HFFc6 (cell line): Measurements from ENCODE around the gene FBXO9. TPM values are rescaled to one million over a fixed set of nuclear protein-coding genes. Genes with fewer than 3 reads are reported as not detected.

ENCODE experiments used
- DNase-seq: peaks from one replicate; pipeline ENCODE4 v3.0.0-alpha.2; 2018
- H3K27ac Mint-ChIP-seq: 2 replicates; pipeline ENCODE4 v1.8.0; 2020; ENCODE audit warnings: mild to moderate bottlenecking, mixed read lengths
- H3K27me3 Mint-ChIP-seq: 2 replicates; pipeline ENCODE4 v1.8.0; 2021; ENCODE audit warnings: mild to moderate bottlenecking, moderate library complexity, mixed read lengths; ENCODE audit not compliant: insufficient read depth
- H3K36me3 Mint-ChIP-seq: 2 replicates; pipeline ENCODE4 v1.8.0; 2021; ENCODE audit warnings: low read depth, mixed read lengths
- H3K4me1 Mint-ChIP-seq: 2 replicates; pipeline ENCODE4 v1.8.0; 2020; ENCODE audit warnings: low read depth, mixed read lengths
- H3K4me3 Mint-ChIP-seq: 2 replicates; pipeline ENCODE4 v1.8.0; 2020; ENCODE audit warnings: mild to moderate bottlenecking, moderate library complexity, mixed read lengths
- H3K9me3 Mint-ChIP-seq: 2 replicates; pipeline ENCODE4 v1.8.0; 2020; ENCODE audit warnings: mild to moderate bottlenecking, mixed read lengths
- total RNA-seq, 6 experiments: library from RNA; stranded (reverse); fragmentation: NEBNext Ultra II Directional; extraction: Animal tissue kit (Norgen Biotek cat#: 25700); gene quantifications; 2 replicates in 1 of 6; 3 replicates in 5 of 6; pipeline ENCODE4 v1.2.3, GENCODE V29; 2021
- TF ChIP-seq, protein P1 (sequence below): fragments of 200-600 bp; sonication (generic); IDR thresholded peaks from 2 replicates; pipeline ENCODE4 v1.5.0; 2021; ENCODE audit warnings: antibody characterized with exemption, mild to moderate bottlenecking

Gene FBXO9
- total RNA-seq, 6 experiments from 2014 or later: 105 to 135 (median 122) TPM

DNA sequence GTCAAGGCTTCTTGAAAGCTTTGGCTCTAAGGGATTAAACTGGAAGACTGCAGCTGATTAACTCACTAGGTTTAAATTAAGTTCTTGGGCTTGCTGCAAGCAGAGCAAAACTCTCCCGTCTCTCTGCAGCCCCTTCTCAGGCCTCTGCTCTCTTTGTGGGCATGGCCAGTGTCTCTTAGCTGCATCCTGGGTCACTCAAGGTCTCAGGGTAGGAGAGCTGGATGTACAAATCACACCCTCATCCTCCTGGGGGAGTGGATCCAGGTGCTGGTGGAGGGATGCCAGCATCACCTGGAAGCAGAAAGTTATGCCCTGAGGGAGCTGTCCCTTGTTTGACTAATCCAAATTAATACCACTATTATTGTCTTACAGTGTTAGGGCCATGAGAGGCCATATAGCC is 47.7 kb downstream of the FBXO9 start:
- Mint-ChIP-seq H3K4me3 (no peak overlapping the region), H3K9me3 (peaks cover 4% of the 10 kb centered on the region; the same call in 1 of the 2 replicates), H3K27me3 (peaks cover 12% of the 10 kb centered on the region), H3K36me3 (no peaks in the 10 kb centered on the region; the same call in 1 of the 2 replicates), H3K4me1 (no peaks in the 10 kb centered on the region), H3K27ac (no peak overlapping the region)
- TF ChIP-seq, protein P1, sequence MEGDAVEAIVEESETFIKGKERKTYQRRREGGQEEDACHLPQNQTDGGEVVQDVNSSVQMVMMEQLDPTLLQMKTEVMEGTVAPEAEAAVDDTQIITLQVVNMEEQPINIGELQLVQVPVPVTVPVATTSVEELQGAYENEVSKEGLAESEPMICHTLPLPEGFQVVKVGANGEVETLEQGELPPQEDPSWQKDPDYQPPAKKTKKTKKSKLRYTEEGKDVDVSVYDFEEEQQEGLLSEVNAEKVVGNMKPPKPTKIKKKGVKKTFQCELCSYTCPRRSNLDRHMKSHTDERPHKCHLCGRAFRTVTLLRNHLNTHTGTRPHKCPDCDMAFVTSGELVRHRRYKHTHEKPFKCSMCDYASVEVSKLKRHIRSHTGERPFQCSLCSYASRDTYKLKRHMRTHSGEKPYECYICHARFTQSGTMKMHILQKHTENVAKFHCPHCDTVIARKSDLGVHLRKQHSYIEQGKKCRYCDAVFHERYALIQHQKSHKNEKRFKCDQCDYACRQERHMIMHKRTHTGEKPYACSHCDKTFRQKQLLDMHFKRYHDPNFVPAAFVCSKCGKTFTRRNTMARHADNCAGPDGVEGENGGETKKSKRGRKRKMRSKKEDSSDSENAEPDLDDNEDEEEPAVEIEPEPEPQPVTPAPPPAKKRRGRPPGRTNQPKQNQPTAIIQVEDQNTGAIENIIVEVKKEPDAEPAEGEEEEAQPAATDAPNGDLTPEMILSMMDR: no peak
- no peak for DNase-seq

DNA sequence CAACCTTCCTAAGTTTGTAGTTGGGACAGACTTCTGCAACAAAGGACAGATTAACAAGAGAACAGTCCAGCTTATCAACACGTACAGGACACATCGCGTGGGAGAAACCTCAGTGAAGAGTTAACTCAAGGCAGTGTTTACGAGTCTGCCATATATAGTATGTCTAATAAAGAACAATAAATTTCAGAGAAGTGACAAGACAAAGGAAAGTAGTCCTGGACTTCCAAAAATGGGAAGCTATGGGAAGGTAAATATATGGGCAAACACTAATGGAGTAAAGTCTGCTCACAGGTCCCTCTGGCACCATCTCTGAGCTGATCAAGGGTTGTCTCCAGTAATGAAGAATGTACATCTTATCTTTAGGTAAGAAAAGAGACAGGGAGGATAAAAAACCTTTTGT is 48.5 kb downstream of the FBXO9 start:
- Mint-ChIP-seq H3K4me1 (peaks cover under 1% of the 10 kb centered on the region; the same call in 1 of the 2 replicates), H3K27ac (no peak overlapping the region)

DNA sequence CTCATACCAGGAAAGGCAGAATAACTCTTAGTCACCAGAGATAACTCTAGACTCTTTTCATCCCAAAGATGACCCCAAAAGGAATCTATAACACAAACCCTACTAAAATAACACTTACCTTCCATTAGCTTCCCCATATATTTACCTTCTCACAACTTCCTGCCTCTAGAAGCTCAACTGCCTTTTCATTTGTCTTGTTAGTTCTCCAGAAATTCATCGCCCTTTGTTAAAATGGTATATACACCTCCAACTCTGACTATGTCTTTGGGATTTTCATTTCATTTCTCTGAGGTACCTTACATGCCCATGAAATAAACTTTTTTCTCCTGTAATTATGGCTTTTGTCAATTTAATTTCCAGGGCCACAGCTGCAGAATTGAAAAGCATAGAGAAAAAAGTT is 49.9 kb downstream of the FBXO9 start:
- H3K4me1 Mint-ChIP-seq: peaks cover 14% of the 10 kb centered on the region
- peaks cover 12% of the 10 kb centered on the region for H3K27me3 Mint-ChIP-seq
- DNase-seq: no peak
- no peaks in the 10 kb centered on the region; the same call in 1 of the 2 replicates for H3K36me3 Mint-ChIP-seq
- no peak overlapping the region for H3K27ac Mint-ChIP-seq
- H3K4me3 Mint-ChIP-seq: no peak overlapping the region
- H3K9me3 Mint-ChIP-seq: peaks cover 4% of the 10 kb centered on the region; the same call in 1 of the 2 replicates
- TF ChIP-seq, protein P1: no peak

More for the DNA sequence above, 48.5 kb downstream of the FBXO9 start:
- Mint-ChIP-seq H3K4me3 (no peak overlapping the region), H3K27me3 (peaks cover 12% of the 10 kb centered on the region), H3K36me3 (no peaks in the 10 kb centered on the region; the same call in 1 of the 2 replicates), H3K9me3 (peaks cover 4% of the 10 kb centered on the region; the same call in 1 of the 2 replicates)
- no peak for DNase-seq
- TF ChIP-seq, protein P1: no peak

DNA sequence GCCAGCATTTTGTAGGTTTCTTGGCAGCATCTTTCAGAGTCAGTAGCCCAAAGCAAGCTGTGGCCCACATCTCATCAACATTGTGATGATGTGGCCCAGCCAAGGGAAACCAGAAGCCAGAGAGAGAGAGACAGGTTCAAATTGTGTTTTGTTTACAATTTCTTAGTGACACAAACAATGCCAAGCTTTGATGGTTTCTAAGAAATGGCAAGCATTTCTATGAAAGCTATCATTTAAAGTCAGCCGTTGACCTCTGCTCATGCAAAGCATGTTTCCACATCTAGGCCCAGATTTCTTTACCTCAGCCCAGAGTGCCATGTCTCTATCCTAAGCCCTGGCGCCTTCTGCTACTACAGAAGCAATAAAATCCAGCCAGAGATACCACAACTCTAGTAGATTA is 50.5 kb downstream of the FBXO9 start:
- TF ChIP-seq, protein P1: no peak
- Mint-ChIP-seq H3K27me3 (peaks cover 12% of the 10 kb centered on the region), H3K4me3 (no peak overlapping the region), H3K9me3 (peaks cover 4% of the 10 kb centered on the region; the same call in 1 of the 2 replicates), H3K27ac (no peak overlapping the region), H3K4me1 (peaks cover 21% of the 10 kb centered on the region), H3K36me3 (no peaks in the 10 kb centered on the region; the same call in 1 of the 2 replicates)
- no peak for DNase-seq

DNA sequence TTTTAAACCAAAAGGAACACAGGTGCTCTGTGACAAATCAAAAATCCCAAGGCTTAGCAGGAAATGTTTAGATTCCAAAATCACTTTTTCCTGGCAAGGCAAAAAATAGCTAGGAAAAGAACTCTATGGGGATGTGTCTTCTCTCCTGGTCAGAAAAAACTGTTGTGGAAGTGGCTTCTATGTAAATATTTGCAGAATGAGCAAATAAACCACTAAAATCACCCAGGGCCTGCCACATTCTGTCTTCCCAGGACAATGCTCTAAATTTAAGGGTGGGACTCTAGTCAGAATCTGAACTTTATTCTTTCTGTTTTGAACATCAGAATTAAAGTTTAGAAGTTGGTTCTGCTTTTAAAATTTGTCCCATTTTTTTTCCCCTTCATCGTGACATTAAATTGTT is 54.1 kb downstream of the FBXO9 start:
- peaks cover 22% of the 10 kb centered on the region for H3K4me1 Mint-ChIP-seq
- H3K27ac Mint-ChIP-seq: peak overlapping the region; percentile 70
- no peak overlapping the region for H3K4me3 Mint-ChIP-seq
- TF ChIP-seq, protein P1: no peak
- peaks cover 5% of the 10 kb centered on the region for H3K27me3 Mint-ChIP-seq
- DNase-seq: peak; percentile 43
- peaks cover 4% of the 10 kb centered on the region; the same call in 1 of the 2 replicates for H3K9me3 Mint-ChIP-seq
- H3K36me3 Mint-ChIP-seq: no peaks in the 10 kb centered on the region; the same call in 1 of the 2 replicates
